Measurements from ENCODE around the gene TAF11L3.
"Not testable (repeated sequence)": the region's sequence is repeated elsewhere in the genome, so short reads cannot be mapped to it uniquely, and the experiment has no call there.

The TAF11L3 gene

GRCh38 chr5:17521501-17521900 lies 3.3 kb downstream of the TAF11L3 start, which contains the start of gene TAF11L4:
TSS of gene TAF11L4 (plus strand) at chr5:17521801.
- H3K23ac ChIP-seq (ENCODE audit: low read length); H2BK12ac ChIP-seq (ENCODE audit: low read length); H3K14ac ChIP-seq (ENCODE audit: low read length); H3K79me2 ChIP-seq (ENCODE audit: control insufficient read depth, insufficient read depth, low read length, poor library complexity); H4K12ac ChIP-seq (ENCODE audit: low read depth, low read length); H3K18ac ChIP-seq (ENCODE audit: low read length); H4K91ac ChIP-seq (ENCODE audit: low read depth, low read length); H3K4ac ChIP-seq (ENCODE audit: low read depth, low read length); H3K9me3 ChIP-seq (ENCODE audit: insufficient read depth, low read depth, low read length); DNase-seq; H3K27me3 ChIP-seq (ENCODE audit: insufficient read depth, low read length); H3K27ac ChIP-seq (ENCODE audit: low read depth, low read length); H3K36me3 ChIP-seq (ENCODE audit: control insufficient read depth in 1 of 2, insufficient read depth in 2 of 2, low read length in 2 of 2); H2BK120ac ChIP-seq (ENCODE audit: insufficient read depth, low read length, poor library complexity); H2BK5ac ChIP-seq (ENCODE audit: low read depth, low read length, poor library complexity); H3K4me3 ChIP-seq (ENCODE audit: low read depth, low read length); H3K9ac ChIP-seq (ENCODE audit: low read length); H3K4me2 ChIP-seq (ENCODE audit: low read length); H2AFZ ChIP-seq (ENCODE audit: insufficient read depth, low read length, poor library complexity); H3K79me1 ChIP-seq (ENCODE audit: low read length); H3K4me1 ChIP-seq (ENCODE audit: control insufficient read depth in 1 of 2, insufficient read depth in 2 of 2, low read length in 2 of 2); H2AK5ac ChIP-seq (ENCODE audit: low read length); H4K8ac ChIP-seq (ENCODE audit: low read depth, low read length): not testable (repeated sequence)
- WGBS (ENCODE audit: extremely low coverage, insufficient coverage, insufficient read length): no CpG with 5 or more reads among the region's 15 CpGs

DNA sequence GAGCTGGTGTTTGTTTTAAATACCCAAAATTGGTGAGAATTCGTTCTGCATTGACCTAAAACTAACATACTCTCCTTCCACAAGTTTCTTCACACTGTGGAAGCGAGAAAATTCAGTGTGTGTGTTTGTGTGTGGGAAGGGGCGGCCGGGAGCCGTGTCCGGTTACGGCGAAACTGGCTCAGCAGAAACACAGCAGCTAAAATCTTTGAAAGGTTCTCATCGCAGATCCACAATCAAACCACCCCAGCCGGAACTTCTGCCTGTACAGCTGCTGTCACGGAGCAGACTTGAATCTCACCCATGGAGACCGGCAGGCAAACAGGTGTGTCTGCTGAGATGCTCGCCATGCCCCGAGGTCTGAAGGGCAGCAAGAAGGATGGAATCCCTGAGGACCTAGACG lies 6.8 kb downstream of the TAF11L3 start, which contains the start of gene TAF11L5:
Gene TAF11L5 (plus strand): TSS at position 301 of the 400 bp plus-strand sequence.
- not testable (repeated sequence) for H3K4ac ChIP-seq (ENCODE audit: low read depth, low read length); H2BK120ac ChIP-seq (ENCODE audit: insufficient read depth, low read length, poor library complexity); H3K14ac ChIP-seq (ENCODE audit: low read length); H3K27ac ChIP-seq (ENCODE audit: low read depth, low read length); DNase-seq; H3K4me1 ChIP-seq (ENCODE audit: control insufficient read depth in 1 of 2, insufficient read depth in 2 of 2, low read length in 2 of 2); H2BK12ac ChIP-seq (ENCODE audit: low read length); H4K91ac ChIP-seq (ENCODE audit: low read depth, low read length); H2AK5ac ChIP-seq (ENCODE audit: low read length); H2AFZ ChIP-seq (ENCODE audit: insufficient read depth, low read length, poor library complexity); H3K4me3 ChIP-seq (ENCODE audit: low read depth, low read length); H3K4me2 ChIP-seq (ENCODE audit: low read length); H3K9ac ChIP-seq (ENCODE audit: low read length); H4K12ac ChIP-seq (ENCODE audit: low read depth, low read length); H3K27me3 ChIP-seq (ENCODE audit: insufficient read depth, low read length); H3K18ac ChIP-seq (ENCODE audit: low read length); H3K36me3 ChIP-seq (ENCODE audit: control insufficient read depth in 1 of 2, insufficient read depth in 2 of 2, low read length in 2 of 2); H3K79me1 ChIP-seq (ENCODE audit: low read length); H3K79me2 ChIP-seq (ENCODE audit: control insufficient read depth, insufficient read depth, low read length, poor library complexity); H4K8ac ChIP-seq (ENCODE audit: low read depth, low read length); H3K9me3 ChIP-seq (ENCODE audit: insufficient read depth, low read depth, low read length); H3K23ac ChIP-seq (ENCODE audit: low read length); H2BK5ac ChIP-seq (ENCODE audit: low read depth, low read length, poor library complexity)
- WGBS (ENCODE audit: extremely low coverage, insufficient coverage, insufficient read length): no CpG with 5 or more reads among the region's 15 CpGs

- not testable (repeated sequence) for DNase-seq; H3K79me2 ChIP-seq (ENCODE audit: control insufficient read depth, insufficient read depth, low read length, poor library complexity); H4K8ac ChIP-seq (ENCODE audit: low read depth, low read length); H3K14ac ChIP-seq (ENCODE audit: low read length); H2BK12ac ChIP-seq (ENCODE audit: low read length); H3K4me3 ChIP-seq (ENCODE audit: low read depth, low read length); H3K27ac ChIP-seq (ENCODE audit: low read depth, low read length); H3K23ac ChIP-seq (ENCODE audit: low read length); H3K79me1 ChIP-seq (ENCODE audit: low read length); H3K9me3 ChIP-seq (ENCODE audit: insufficient read depth, low read depth, low read length); H3K36me3 ChIP-seq (ENCODE audit: control insufficient read depth in 1 of 2, insufficient read depth in 2 of 2, low read length in 2 of 2); H2BK5ac ChIP-seq (ENCODE audit: low read depth, low read length, poor library complexity); H3K4ac ChIP-seq (ENCODE audit: low read depth, low read length); H2BK120ac ChIP-seq (ENCODE audit: insufficient read depth, low read length, poor library complexity); H3K4me2 ChIP-seq (ENCODE audit: low read length); H3K9ac ChIP-seq (ENCODE audit: low read length); H2AFZ ChIP-seq (ENCODE audit: insufficient read depth, low read length, poor library complexity); H3K18ac ChIP-seq (ENCODE audit: low read length); H4K12ac ChIP-seq (ENCODE audit: low read depth, low read length); H4K91ac ChIP-seq (ENCODE audit: low read depth, low read length); H2AK5ac ChIP-seq (ENCODE audit: low read length); H3K27me3 ChIP-seq (ENCODE audit: insufficient read depth, low read length); H3K4me1 ChIP-seq (ENCODE audit: control insufficient read depth in 1 of 2, insufficient read depth in 2 of 2, low read length in 2 of 2)
- WGBS (ENCODE audit: extremely low coverage, insufficient coverage, insufficient read length): no CpG with 5 or more reads among the region's 17 CpGs
Observed at GRCh38 chr5:17526504-17526903, 8.3 kb downstream of the TAF11L3 start.

DNA sequence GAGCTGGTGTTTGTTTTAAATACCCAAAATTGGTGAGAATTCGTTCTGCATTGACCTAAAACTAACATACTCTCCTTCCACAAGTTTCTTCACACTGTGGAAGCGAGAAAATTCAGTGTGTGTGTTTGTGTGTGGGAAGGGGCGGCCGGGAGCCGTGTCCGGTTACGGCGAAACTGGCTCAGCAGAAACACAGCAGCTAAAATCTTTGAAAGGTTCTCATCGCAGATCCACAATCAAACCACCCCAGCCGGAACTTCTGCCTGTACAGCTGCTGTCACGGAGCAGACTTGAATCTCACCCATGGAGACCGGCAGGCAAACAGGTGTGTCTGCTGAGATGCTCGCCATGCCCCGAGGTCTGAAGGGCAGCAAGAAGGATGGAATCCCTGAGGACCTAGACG lies 10.2 kb downstream of the TAF11L3 start, which contains the start of gene TAF11L6:
Gene TAF11L6 (plus strand): TSS at position 301 of the 400 bp plus-strand sequence.
- not testable (repeated sequence) for H3K9ac ChIP-seq (ENCODE audit: low read length); H3K27me3 ChIP-seq (ENCODE audit: insufficient read depth, low read length); H2AK5ac ChIP-seq (ENCODE audit: low read length); DNase-seq; H4K12ac ChIP-seq (ENCODE audit: low read depth, low read length); H3K27ac ChIP-seq (ENCODE audit: low read depth, low read length); H3K4me2 ChIP-seq (ENCODE audit: low read length); H3K79me2 ChIP-seq (ENCODE audit: control insufficient read depth, insufficient read depth, low read length, poor library complexity); H3K23ac ChIP-seq (ENCODE audit: low read length); H3K4me1 ChIP-seq (ENCODE audit: control insufficient read depth in 1 of 2, insufficient read depth in 2 of 2, low read length in 2 of 2); H4K8ac ChIP-seq (ENCODE audit: low read depth, low read length); H3K36me3 ChIP-seq (ENCODE audit: control insufficient read depth in 1 of 2, insufficient read depth in 2 of 2, low read length in 2 of 2); H2BK5ac ChIP-seq (ENCODE audit: low read depth, low read length, poor library complexity); H3K4me3 ChIP-seq (ENCODE audit: low read depth, low read length); H4K91ac ChIP-seq (ENCODE audit: low read depth, low read length); H2AFZ ChIP-seq (ENCODE audit: insufficient read depth, low read length, poor library complexity); H3K4ac ChIP-seq (ENCODE audit: low read depth, low read length); H3K14ac ChIP-seq (ENCODE audit: low read length); H2BK12ac ChIP-seq (ENCODE audit: low read length); H3K9me3 ChIP-seq (ENCODE audit: insufficient read depth, low read depth, low read length); H3K18ac ChIP-seq (ENCODE audit: low read length); H2BK120ac ChIP-seq (ENCODE audit: insufficient read depth, low read length, poor library complexity); H3K79me1 ChIP-seq (ENCODE audit: low read length)
- WGBS (ENCODE audit: extremely low coverage, insufficient coverage, insufficient read length): no CpG with 5 or more reads among the region's 15 CpGs

All from trophoblast cell (in vitro differentiated cells and primary cell).